BE2C (cell line): Measurements from ENCODE around the gene PKIB.

ENCODE experiments used
- DNase-seq: peaks from one replicate; pipeline ENCODE4 v3.0.0-alpha.2; 2020
- H3K27me3 ChIP-seq: fragments of 250-450 bp; sonication (Bioruptor Pico); 2 replicates; pipeline ENCODE4 v1.5.1; 2020; ENCODE audit warnings: mild to moderate bottlenecking
- H3K36me3 ChIP-seq: fragments of 250-450 bp; sonication (Bioruptor Pico); 2 replicates; pipeline ENCODE4 v1.5.1; 2020; ENCODE audit warnings: mild to moderate bottlenecking
- H3K4me1 ChIP-seq: fragments of 250-450 bp; sonication (Bioruptor Pico); 2 replicates; pipeline ENCODE4 v1.5.1; 2020
- H3K4me3 ChIP-seq: 2 replicates; pipeline ENCODE4 v1.5.1; 2011; ENCODE audit warnings: low read depth, low read length
- H3K9me3 ChIP-seq: fragments of 250-450 bp; sonication (Bioruptor Pico); 2 replicates; pipeline ENCODE4 v1.5.1; 2020
- CTCF ChIP-seq: IDR thresholded peaks from 2 replicates; pipeline ENCODE4 v1.5.1; 2012; ENCODE audit warnings: mild to moderate bottlenecking, low read depth, low read length

PKIB gene

DNA sequence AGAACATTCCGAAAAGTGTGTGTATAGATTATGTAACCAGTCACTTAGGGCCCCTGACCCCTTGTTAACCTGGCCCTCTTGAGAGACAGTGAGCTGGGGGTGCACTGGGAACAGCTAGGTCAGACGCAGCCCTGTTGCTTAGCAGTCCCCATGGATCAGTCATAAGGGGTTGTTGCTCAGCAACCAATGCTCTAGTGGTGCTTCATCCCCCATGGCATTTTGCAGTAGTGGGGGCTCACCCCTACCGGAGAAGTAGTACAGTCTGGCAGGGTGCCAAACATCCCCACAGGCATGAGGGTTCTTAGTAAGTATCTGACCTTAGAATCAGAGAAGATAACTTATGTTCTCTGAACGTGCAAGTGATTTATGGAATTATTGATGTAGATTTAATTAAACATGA lies 12.3 kb downstream of the PKIB start:
- H3K4me1 ChIP-seq = no peaks in the 10 kb centered on the region
- DNase-seq = peak; percentile 8
- no peaks in the 10 kb centered on the region for H3K36me3 ChIP-seq
- no peak overlapping the region for H3K4me3 ChIP-seq
- TF ChIP-seq CTCF = no peak
- no peaks in the 10 kb centered on the region for H3K9me3 ChIP-seq
- no peaks in the 10 kb centered on the region for H3K27me3 ChIP-seq

GRCh38 chr6:122623279-122623678 lies 13.1 kb downstream of the PKIB start:
- H3K27me3 ChIP-seq = no peaks in the 10 kb centered on the region

DNA sequence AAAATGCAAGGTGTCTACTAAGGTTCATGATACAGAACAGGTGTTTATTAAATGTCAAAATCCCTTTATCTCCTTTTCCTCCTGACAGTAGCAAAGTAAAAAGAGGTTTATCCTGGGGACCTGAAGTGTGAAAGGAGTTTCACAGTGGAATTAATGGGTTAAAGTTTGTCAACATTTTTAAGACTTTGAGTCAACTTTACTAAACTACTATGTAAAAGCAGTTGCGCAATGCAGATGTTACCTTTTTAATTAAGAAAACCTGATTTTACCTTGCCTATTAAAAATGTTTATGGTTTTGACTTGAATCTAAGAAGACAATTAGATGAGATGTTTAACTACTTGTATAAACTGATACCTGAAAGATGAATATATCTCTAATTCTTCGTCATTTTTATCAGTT lies 14.6 kb downstream of the PKIB start:
- no peak overlapping the region for H3K4me3 ChIP-seq
- H3K36me3 ChIP-seq = no peaks in the 10 kb centered on the region
- no peak for DNase-seq
- H3K9me3 ChIP-seq = no peaks in the 10 kb centered on the region
- TF ChIP-seq CTCF = no peak
- no peaks in the 10 kb centered on the region for H3K27me3 ChIP-seq
- H3K4me1 ChIP-seq = no peaks in the 10 kb centered on the region

More at GRCh38 chr6:122623279-122623678, 13.1 kb downstream of the PKIB start:
- H3K4me3 ChIP-seq = no peak overlapping the region
- TF ChIP-seq CTCF = no peak
- H3K4me1 ChIP-seq = no peaks in the 10 kb centered on the region
- no peak for DNase-seq
- no peaks in the 10 kb centered on the region for H3K36me3 ChIP-seq
- H3K9me3 ChIP-seq = no peaks in the 10 kb centered on the region

DNA sequence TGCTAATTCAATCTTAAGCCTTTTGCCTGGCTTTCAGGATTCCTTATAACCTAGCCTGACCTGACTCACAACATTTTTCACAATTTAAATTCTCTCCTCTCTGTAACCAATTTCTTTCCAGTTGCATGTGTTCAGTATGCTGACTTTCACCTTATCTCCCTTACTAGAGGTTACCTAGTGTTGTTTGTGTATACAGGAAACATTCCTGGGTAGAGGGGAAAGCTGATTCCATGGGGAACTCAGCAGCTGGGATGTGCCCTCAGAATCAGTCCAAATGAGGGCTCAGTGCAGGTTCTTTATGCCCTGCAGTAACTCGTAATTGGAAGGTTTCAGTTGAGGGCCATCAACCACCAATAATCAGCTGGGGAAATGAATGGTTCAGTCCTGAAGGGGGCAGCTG lies 18.5 kb downstream of the PKIB start:
- H3K36me3 ChIP-seq = no peaks in the 10 kb centered on the region
- H3K9me3 ChIP-seq = no peaks in the 10 kb centered on the region
- no peak for TF ChIP-seq CTCF
- no peaks in the 10 kb centered on the region for H3K4me1 ChIP-seq
- no peak overlapping the region for H3K4me3 ChIP-seq
- no peak for DNase-seq
- no peaks in the 10 kb centered on the region for H3K27me3 ChIP-seq

- no peak for DNase-seq
- H3K27me3 ChIP-seq = no peaks in the 10 kb centered on the region
- no peaks in the 10 kb centered on the region for H3K36me3 ChIP-seq
- no peak for TF ChIP-seq CTCF
- no peak overlapping the region for H3K4me3 ChIP-seq
- H3K9me3 ChIP-seq = no peaks in the 10 kb centered on the region
- H3K4me1 ChIP-seq = no peaks in the 10 kb centered on the region
Measured at GRCh38 chr6:122631571-122632249, 21.5 kb downstream of the PKIB start.

DNA sequence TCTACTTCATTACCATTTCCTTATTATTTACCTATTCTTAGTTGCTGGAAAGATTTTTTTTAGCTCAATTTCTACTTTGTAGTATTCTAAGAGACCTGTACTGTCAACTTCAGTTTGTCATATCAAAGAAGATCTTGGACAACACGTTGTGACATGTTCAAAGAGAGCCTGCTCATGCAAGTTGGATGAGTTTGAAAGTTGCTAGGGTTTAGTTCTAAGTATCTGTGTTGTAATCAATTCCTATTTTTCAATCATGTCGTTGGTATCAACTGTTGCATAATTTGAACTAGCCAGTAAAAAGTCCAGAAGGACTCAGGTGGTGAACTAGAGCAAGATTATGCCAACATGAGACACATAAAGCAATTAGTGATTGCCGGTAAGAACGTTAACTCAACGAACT lies 30.2 kb downstream of the PKIB start:
- H3K36me3 ChIP-seq = no peaks in the 10 kb centered on the region
- no peak for DNase-seq
- H3K27me3 ChIP-seq = no peaks in the 10 kb centered on the region
- no peaks in the 10 kb centered on the region for H3K9me3 ChIP-seq
- H3K4me3 ChIP-seq = no peak overlapping the region
- TF ChIP-seq CTCF = no peak
- no peaks in the 10 kb centered on the region for H3K4me1 ChIP-seq
